Stimulated activated CD8-positive, alpha-beta memory T cell treated with anti-CD3 and anti-CD28 coated beads, Interleukin-15, amount 100 ng/mL, for 48 hours (primary cell): ENCODE results near the gene ARSI.

Source experiments
- DNase-seq, 2 donors: peaks; one replicate each; pipeline ENCODE4 v3.0.0-alpha.2; 2020; ENCODE audit warnings: low read depth in 2 of 2

Gene ARSI

GRCh38 chr5:150246429-150246828 is 56.3 kb downstream of the ARSI start:
- no peak for DNase-seq
